ENCODE results near the gene KCNQ2.

The KCNQ2 gene

GRCh38 chr20:63400486-63401210, 71.8 kb downstream of the KCNQ2 start:
- DNase-seq, result no peak

GRCh38 chr20:63399596-63400375, 72.7 kb downstream of the KCNQ2 start:
- no peak for DNase-seq

- DNase-seq, result no peak
These were observed 73.5 kb downstream of the KCNQ2 start for GRCh38 chr20:63398744-63399514.

GRCh38 chr20:63397946-63398450, 74.5 kb downstream of the KCNQ2 start:
- DNase-seq, result no peak

- DNase-seq, result no peak
These were observed 75.2 kb downstream of the KCNQ2 start for GRCh38 chr20:63397155-63397843.

- no peak for DNase-seq
These were observed 76.2 kb downstream of the KCNQ2 start for GRCh38 chr20:63396300-63396699.

GRCh38 chr20:63395723-63396122, 76.7 kb downstream of the KCNQ2 start:
- DNase-seq, result no peak

GRCh38 chr20:63394920-63395455, 77.5 kb downstream of the KCNQ2 start:
- DNase-seq, result no peak

GRCh38 chr20:63394069-63394919, 78.2 kb downstream of the KCNQ2 start:
- no peak for DNase-seq

- DNase-seq, result no peak
These were observed 78.9 kb downstream of the KCNQ2 start for GRCh38 chr20:63393566-63393965.

GRCh38 chr20:63392465-63393365, 79.7 kb downstream of the KCNQ2 start:
- no peak for DNase-seq

- DNase-seq, result no peak
These were observed 84.5 kb downstream of the KCNQ2 start for GRCh38 chr20:63387917-63388316.

GRCh38 chr20:63387393-63387792, 85.1 kb downstream of the KCNQ2 start:
- no peak for DNase-seq

- DNase-seq, result no peak
These were observed 86.0 kb downstream of the KCNQ2 start for GRCh38 chr20:63386491-63386890.

- no peak for DNase-seq
These were observed 86.6 kb downstream of the KCNQ2 start for GRCh38 chr20:63385819-63386218.

GRCh38 chr20:63384336-63384735, 88.1 kb downstream of the KCNQ2 start:
- DNase-seq, result no peak

GRCh38 chr20:63383556-63383955, 88.9 kb downstream of the KCNQ2 start:
- no peak for DNase-seq

GRCh38 chr20:63382551-63383300, 89.7 kb downstream of the KCNQ2 start:
- DNase-seq, result no peak

- no peak for DNase-seq
These were observed 90.5 kb downstream of the KCNQ2 start for GRCh38 chr20:63381781-63382431.
